Fibroblast of gingiva (primary cell): ENCODE results near the gene RAD51C.
"Not testable (repeated sequence)": the region's sequence is repeated elsewhere in the genome, so short reads cannot be mapped to it uniquely, and the experiment has no call there.

Source experiments
- DNase-seq: peaks from one replicate; pipeline ENCODE4 v3.0.0-alpha.2; 2011; ENCODE audit warnings: low read depth

The RAD51C gene

DNA sequence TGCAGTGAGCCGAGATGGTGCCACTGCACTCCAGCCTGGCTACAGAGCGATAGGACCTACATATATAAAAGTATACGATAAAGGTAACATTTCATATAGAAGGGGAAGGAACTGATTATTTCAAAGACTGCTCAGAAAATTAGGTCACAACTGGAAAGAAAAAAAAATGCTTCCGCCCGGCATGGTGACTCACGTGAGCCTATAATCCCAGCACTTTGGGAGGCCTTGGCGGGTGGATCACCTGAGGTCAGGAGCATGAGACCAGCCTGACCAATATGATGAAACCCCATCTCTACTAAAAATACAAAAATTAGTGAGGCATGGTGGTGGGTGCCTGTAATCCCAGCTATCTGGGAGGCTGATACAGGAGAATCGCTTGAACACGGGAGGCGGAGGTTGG is 8.4 kb upstream of the RAD51C start:
- DNase-seq, result no peak

- not testable (repeated sequence) for DNase-seq
Measured at GRCh38 chr17:58684462-58684861, 7.9 kb upstream of the RAD51C start.

DNA sequence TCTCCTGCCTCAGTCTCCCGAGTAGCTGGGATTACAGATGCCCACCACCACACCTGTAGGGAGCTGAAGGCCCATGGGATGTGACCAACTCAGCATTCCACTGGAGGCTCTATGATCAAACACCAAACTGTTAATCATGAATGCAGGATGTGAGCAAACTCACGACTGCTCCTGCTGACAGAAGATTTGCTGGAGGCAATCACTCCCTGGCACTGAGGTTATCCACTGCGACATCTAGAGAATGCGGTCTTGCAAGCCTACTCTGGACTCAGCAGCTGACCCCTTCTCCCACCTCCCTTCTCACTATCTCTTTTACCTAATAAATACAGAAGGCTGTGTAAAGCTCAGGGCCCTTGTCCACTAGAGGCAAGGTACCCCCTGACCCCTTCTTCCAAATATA is 5.4 kb upstream of the RAD51C start:
- DNase-seq, result no peak

DNA sequence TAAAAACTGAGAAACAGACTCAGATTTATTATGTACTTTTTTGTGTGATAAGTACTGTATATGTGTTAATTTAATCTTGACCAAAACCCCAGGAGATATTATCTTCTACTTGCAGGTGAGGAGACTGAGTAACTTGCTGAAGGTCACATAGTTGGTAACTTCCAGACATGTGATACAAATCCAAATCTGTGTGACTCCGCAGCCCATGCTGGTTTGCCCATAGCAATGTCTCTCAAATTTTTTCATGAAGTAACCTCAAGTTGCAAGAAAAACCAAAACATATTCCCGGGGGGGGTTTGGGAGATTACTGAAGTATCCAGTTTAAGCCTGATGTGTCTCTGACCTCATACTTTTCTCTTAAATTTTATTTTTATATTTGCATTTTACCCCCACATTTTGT is 3.9 kb upstream of the RAD51C start:
- no peak for DNase-seq

DNA sequence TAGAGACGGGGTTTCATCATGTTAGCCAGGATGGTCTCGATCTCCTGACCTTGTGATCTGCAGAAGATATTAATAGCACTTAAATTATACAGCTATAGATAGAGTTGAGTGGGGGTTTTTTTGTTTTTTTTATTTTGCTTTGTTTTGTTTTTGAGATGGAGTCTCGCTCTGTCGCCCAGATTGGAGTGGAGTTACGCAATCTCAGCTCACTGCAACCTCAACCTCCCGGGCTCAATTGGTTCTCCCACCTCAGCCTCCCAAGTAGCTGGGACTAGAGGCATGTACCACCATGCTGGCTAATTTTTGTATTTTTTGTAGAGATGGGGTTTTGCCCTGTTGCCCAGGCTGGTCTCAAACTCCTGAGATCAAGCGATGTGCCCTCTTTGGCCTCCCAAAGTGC is 2.4 kb upstream of the RAD51C start:
- not testable (repeated sequence) for DNase-seq

GRCh38 chr17:58691701-58692238 is 632 bp upstream of the RAD51C start, which contains the start of gene TEX14:
TEX14 (minus strand) TSS chr17:58692045; CDS start chr17:58652001, 40,044 bp downstream.
- no peak for DNase-seq

- DNase-seq, result no peak
Measured at GRCh38 chr17:58693208-58693607, 806 bp downstream of the RAD51C start.

DNA sequence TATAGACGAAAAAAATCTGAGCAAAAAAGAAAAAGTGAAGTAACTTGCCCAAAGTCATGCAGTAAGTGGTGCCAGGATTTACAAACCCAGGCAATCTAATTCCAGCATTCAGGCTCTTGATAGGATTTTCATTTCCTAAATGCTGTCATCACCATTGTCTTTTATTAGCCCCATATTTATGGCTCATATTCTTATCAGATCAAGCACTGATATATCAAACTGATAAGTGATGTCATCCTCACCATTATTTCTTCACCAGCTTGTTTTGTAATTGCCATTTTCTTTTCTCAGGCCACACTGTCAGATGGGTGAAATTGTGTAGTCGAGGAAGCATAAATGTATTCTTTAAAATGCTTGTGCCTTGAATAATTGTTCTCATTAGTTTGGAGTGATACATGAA is 1.3 kb downstream of the RAD51C start:
- DNase-seq, result no peak

GRCh38 chr17:58694302-58694701 is 1.9 kb downstream of the RAD51C start:
- DNase-seq, result no peak

DNA sequence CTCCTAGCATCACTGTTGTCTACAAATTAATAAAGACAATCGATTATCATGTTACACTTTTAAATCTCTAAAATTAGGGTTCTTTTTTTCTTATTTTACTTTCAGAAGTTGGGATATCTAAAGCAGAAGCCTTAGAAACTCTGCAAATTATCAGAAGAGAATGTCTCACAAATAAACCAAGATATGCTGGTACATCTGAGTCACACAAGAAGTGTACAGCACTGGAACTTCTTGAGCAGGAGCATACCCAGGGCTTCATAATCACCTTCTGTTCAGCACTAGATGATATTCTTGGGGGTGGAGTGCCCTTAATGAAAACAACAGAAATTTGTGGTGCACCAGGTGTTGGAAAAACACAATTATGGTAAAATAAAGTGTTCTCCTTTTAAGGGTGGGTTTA is 2.4 kb downstream of the RAD51C start:
- no peak for DNase-seq

GRCh38 chr17:58699771-58700170 is 7.4 kb downstream of the RAD51C start:
- no peak for DNase-seq

GRCh38 chr17:58702045-58702476 is 9.7 kb downstream of the RAD51C start:
- no peak for DNase-seq

DNA sequence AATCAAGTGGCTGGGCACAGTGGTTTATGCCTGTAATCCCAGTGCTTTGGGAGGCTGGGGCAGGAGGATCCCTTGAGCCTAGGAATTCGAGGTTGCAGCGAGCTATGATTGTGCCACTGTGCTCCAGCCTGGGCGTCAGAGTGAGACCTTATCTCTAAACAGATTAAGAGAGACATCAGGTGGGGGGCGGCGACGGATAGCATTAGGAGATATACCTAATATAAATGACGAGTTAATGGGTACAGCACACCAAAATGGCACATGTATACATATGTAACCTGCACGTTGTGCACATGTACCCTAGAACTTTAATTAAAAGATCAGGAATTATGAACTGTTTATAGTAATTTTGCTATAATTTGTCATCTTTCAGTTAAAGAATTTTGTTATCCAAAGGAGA is 10.3 kb downstream of the RAD51C start:
- no peak for DNase-seq

DNA sequence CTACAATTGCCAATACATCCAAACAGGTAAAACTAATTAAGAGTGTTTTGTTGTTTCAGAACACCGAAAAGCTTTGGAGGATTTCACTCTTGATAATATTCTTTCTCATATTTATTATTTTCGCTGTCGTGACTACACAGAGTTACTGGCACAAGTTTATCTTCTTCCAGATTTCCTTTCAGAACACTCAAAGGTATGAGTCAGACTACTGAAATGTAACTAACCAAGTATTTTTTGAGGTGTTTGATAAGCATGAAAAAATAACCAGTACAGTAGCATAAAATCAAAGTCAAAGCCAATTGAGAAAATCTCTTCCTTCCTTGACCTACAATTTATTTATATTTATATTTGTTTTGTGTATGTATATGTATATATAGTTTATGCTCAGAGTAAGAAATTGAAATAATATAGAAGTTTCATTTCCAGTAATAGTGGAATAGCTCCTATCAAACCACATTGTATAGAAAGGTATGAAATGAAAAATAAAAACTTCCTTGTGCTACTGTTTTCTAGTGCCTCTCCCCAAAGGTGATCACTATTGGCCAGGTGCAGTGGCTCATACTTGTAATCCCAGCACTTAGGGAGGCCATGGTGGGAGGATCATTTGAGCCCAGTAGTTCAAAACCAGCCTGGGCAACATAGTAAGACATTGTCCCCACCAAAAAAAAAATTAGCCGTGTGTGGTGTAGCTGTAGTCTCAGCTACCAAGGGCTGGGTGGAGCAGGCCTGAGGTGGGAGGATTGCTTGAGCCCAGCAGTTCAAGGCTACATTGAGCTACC is 10.9 kb downstream of the RAD51C start:
- DNase-seq, result no peak

DNA sequence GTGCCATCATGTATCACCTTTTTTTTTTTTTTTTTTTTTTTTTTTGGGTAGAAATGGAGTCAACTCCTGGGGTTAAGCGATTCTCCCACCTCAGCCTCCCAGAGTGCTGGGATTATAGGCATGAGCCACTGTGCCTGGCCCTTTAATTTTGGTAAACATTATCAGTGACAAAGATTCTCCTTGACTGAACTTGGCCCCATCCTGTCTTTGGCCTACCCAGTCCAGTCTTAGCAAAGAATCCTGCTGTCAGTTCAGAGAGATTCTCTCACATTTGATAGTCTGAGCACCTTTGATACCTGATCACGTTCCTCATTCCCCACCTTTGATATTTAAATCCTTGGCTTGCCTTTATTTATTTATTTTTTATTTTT is 11.5 kb downstream of the RAD51C start:
- DNase-seq, result no peak

GRCh38 chr17:58706351-58707140 is 14.1 kb downstream of the RAD51C start:
- no peak for DNase-seq

GRCh38 chr17:58710948-58711552 is 18.6 kb downstream of the RAD51C start:
- DNase-seq, result peak; percentile 42

DNA sequence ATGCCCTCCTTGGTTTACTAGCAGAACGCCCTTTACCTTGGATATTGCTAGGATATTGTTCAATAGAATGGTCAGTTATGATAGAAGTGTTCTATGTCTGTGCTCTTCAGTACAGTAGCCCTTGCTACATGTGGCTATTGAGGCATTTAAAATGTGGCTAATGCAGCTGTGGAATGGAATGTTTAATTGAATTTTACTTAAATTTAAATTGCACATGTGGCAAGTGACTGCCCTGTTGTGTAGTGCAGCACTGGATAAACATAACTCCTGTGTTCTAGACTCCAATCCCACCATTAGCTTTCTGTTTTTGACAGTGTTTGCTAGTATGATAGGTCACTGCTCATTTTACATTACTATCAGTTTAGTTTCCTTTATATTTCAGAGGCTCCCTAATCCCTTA is 29.9 kb downstream of the RAD51C start:
- no peak for DNase-seq

GRCh38 chr17:58722696-58723095 is 30.3 kb downstream of the RAD51C start:
- no peak for DNase-seq

GRCh38 chr17:58728798-58729197 is 36.4 kb downstream of the RAD51C start:
- no peak for DNase-seq

- DNase-seq, result no peak
Measured at GRCh38 chr17:58730937-58731336, 38.5 kb downstream of the RAD51C start.

DNA sequence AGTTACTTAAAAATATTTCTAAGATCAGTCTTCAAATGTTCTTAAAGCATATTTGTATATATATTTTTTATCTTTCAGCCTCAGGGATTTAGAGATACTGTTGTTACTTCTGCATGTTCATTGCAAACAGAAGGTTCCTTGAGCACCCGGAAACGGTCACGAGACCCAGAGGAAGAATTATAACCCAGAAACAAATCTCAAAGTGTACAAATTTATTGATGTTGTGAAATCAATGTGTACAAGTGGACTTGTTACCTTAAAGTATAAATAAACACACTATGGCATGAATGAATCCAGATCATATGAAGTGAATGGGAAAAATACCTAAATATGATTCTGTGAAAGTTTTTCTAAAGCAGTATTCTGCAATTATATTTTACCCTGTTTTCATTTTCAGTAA is 41.6 kb downstream of the RAD51C start:
- no peak for DNase-seq

DNA sequence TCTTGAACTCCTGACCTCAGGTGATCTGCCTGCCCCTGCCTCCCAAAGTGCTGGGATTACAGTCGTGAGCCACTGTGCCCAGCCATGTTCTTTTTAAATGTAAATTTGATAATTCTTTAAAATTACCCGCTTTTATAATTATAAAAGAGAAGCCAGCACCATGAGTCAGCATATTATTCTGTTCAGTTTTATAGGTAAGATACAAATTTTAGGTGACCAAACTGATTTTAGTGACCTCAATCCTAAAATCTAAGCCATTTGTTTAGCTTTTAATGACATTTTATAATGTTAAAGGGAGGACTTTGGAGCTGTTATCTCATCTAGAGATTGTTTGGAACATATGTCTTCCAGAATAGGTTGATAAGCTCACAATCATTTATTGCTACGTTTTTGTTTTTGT is 42.4 kb downstream of the RAD51C start:
- DNase-seq, result no peak
